ENCODE data around the gene LRRC56. TPM values are rescaled to one million over a fixed set of nuclear protein-coding genes. Genes with fewer than 3 reads are reported as not detected.
A peak's percentile ranks its signal among the peaks of the same experiment; 100 is the strongest.

LRRC56 gene
- total RNA-seq, 1 donor from 2014 or later = 0.69 TPM

GRCh38 chr11:598005-598680 lies 60.8 kb downstream of the LRRC56 start:
- DNase-seq = no peak

GRCh38 chr11:601573-602245 lies 64.4 kb downstream of the LRRC56 start:
- no peak for DNase-seq

GRCh38 chr11:603154-603553 lies 65.8 kb downstream of the LRRC56 start:
- no peak for DNase-seq

Small RNAs within 50 kb of the gene (small RNA-seq; reads per million reads assigned to genes)
- 9.2 reads per million, percentile 92 among the genes with 10 or more reads in this experiment for gene MIR210 (ENCODE audit: low replicate concordance)

Other genes with a start within 250 kb of the LRRC56 start
- gene PGGHG, start 248.4 kb upstream of the LRRC56 start, total RNA-seq = 9.0 TPM
- gene IFITM5, start 238.0 kb upstream of the LRRC56 start, total RNA-seq = not detected
- 20.4 TPM for gene IFITM2, start 229.7 kb upstream of the LRRC56 start, total RNA-seq
- gene IFITM1, start 223.5 kb upstream of the LRRC56 start, total RNA-seq = 17.0 TPM
- gene IFITM3, start 216.7 kb upstream of the LRRC56 start, total RNA-seq = 40.1 TPM
- gene B4GALNT4, start 168.0 kb upstream of the LRRC56 start, total RNA-seq = 10.8 TPM
- 71.2 TPM for gene PKP3, start 143.3 kb upstream of the LRRC56 start, total RNA-seq
- 9.5 TPM for gene SIGIRR, start 122.5 kb upstream of the LRRC56 start, total RNA-seq
- 7.3 TPM for gene ANO9, start 95.5 kb upstream of the LRRC56 start, total RNA-seq
- 14.1 TPM for gene PTDSS2, start 87.2 kb upstream of the LRRC56 start, total RNA-seq
- 83.8 TPM for gene RNH1, start 30.3 kb upstream of the LRRC56 start, total RNA-seq
- gene HRAS, start 2.0 kb upstream of the LRRC56 start, total RNA-seq = 27.9 TPM
- gene LMNTD2, start 23.2 kb downstream of the LRRC56 start, total RNA-seq = 0.69 TPM
- 7.7 TPM for gene RASSF7, start 23.4 kb downstream of the LRRC56 start, total RNA-seq
- gene PHRF1, start 38.9 kb downstream of the LRRC56 start, total RNA-seq = 18.8 TPM
- gene IRF7, start 78.4 kb downstream of the LRRC56 start, total RNA-seq = 6.6 TPM
- gene CDHR5, start 87.4 kb downstream of the LRRC56 start, total RNA-seq = not detected
- 2.6 TPM for gene SCT, start 89.7 kb downstream of the LRRC56 start, total RNA-seq
- not detected for gene DRD4, start 99.7 kb downstream of the LRRC56 start, total RNA-seq
- 15.7 TPM for gene DEAF1, start 157.7 kb downstream of the LRRC56 start, total RNA-seq
- 7.8 TPM for gene TMEM80, start 158.3 kb downstream of the LRRC56 start, total RNA-seq
- gene EPS8L2, start 168.7 kb downstream of the LRRC56 start, total RNA-seq = 35.6 TPM
- gene TALDO1, start 209.9 kb downstream of the LRRC56 start, total RNA-seq = 134 TPM
- gene GATD1, start 240.0 kb downstream of the LRRC56 start, total RNA-seq = 15.3 TPM

Data from skin of body (tissue), 3 donors.